ENCODE measurements around the gene ZFX.
"Not testable (repeated sequence)": the region's sequence is repeated elsewhere in the genome, so short reads cannot be mapped to it uniquely, and the experiment has no call there.

Gene ZFX

GRCh38 chrX:24153178-24153795, 3.8 kb downstream of the ZFX start:
- DNase-seq: peak; percentile 9

DNA sequence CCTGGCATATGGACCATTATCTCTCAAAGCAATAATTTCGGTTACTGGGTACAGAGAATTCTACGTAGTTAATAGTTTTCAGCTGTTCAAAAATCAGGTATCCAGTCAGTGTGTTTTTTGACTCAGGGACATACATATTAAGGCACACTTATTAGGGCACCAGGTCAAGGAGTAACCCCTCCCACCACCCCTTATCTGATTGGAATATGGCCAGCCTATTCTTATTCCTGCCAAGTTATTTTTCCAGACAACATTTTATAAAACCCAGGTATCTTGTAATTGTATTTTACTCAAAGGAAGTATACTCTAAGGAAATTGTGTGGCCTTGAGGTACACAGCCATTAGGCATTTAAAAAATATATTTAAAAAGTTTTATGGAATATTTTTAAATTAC, 4.3 kb downstream of the ZFX start:
- DNase-seq: no peak

DNA sequence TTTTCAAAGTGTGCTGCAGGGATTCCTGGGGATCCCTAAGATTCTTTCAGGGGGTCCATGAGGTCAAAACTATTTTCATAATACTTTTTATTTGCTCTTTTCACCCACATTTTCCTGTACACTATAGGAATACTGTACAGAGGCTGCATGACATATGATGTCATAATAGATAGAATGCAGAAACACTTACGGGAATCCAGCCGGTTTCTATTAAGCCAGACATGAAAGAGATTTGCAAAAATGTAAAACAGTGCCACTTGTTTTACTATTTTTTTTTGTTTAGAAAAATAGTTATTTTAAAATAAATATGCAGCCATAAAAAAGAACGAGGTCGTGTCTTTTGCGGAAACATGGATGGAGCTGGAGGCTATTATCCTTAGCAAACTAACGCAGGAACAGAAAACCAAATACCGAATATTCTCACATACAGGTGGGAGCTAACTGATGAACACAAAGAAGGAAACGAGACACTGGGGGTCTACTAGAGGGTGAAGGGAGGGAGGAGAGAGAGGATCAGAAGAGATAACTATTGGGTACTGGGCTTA, 5.0 kb downstream of the ZFX start:
- no peak for DNase-seq

- not testable (repeated sequence) for DNase-seq
These were observed 6.2 kb downstream of the ZFX start for GRCh38 chrX:24155747-24156146.

- DNase-seq: no peak
These were observed 6.6 kb downstream of the ZFX start for GRCh38 chrX:24156177-24156576.

GRCh38 chrX:24158881-24159280, 9.4 kb downstream of the ZFX start:
- DNase-seq: no peak

- no peak for DNase-seq
These were observed 16.5 kb downstream of the ZFX start for GRCh38 chrX:24166078-24166477.

DNA sequence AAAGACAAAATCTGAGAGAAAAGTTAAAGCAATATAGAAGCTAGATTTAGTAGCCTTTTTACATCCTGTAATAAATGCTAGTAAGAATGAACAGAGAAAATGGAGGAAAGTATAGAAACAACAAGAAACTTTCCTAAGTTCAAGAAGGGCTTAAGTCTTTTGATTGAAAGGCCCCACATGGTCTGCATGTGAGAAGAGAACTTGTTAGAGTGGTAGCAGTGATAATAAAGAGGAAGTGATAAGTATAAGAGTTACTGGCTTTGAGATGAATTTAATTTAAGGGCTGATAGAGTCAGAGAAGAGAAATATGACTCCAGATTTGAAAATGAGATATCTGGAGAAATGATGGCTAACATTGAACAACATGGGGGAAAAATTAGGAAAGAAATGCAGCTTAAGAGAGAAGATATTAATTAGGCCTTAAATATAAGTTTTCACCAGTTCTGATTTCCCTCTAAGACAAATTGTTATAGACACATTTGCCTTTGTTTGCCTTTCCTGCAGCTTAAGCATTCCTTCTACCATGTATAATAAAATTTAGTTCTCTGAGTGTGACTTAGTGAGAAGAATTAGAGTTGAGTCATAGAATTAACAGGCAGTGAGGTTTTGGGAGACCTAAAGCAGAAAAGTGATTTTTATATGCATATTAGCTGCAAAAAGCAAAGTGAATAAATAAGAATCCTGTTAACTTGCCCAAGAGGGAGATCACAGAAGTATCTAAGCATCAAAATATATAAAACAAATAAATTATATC, 18.4 kb downstream of the ZFX start:
- DNase-seq: no peak

DNA sequence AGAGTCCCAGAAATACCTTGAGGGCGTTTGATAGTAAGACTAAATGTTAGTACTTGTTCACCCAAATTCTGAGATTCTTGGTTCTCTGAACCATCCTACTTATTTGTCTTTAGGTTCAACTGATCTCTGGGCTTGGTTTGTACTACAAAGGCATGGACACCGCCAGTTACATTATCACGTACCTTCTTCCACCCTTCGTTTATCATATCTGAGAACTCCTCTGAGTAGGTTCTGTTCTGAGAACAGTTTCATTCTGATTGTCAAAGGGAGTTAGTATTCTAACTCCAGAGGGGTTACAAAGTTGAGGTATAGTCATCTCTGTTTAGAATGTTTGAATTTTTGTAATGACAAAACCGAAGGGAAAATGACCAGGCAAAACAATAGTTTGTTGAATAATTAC, 19.3 kb downstream of the ZFX start:
- no peak for DNase-seq

DNA sequence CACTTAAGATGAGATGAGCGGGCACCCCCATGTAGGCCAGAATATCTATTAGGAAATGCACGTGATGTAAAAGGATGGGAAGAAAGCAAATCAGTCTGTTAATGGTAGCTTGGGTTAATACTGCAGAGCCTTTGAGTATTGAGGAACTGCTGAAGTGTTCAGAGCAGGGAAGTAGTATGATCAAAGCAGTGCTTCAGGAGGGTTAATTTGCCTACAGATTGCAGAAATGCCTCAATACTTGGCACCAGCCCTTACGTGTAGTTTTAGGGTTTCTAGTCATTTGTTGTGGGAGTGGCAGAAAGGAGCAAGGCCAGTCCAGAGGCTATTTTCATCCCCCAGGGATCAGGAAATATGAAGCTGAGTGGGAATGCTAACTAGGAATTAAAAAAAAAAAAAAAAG, 19.7 kb downstream of the ZFX start:
- DNase-seq: no peak

- DNase-seq: no peak
These were observed 23.8 kb downstream of the ZFX start for GRCh38 chrX:24173115-24173847.

- DNase-seq: no peak
These were observed 25.7 kb downstream of the ZFX start for GRCh38 chrX:24175276-24175675.

GRCh38 chrX:24178441-24178840, 28.9 kb downstream of the ZFX start:
- no peak for DNase-seq

DNA sequence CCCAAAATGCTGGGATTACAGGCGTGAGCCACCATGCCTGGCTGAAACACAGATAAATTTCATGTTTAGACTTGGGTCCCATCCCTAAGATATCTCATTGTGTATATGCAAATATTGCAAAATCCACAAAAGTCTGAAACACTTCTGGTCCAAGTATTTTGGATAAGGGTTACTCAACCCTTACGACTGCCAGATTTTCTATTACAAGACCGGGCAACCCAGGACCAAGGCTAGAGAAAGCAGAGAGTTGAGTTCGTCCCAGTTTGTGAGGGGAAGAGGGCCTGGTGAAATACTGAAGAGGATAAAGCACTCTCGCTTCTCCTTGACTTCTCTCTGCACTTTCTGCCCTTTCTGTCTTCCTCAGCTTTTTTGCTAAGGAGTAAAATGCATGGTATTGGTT, 34.5 kb downstream of the ZFX start:
- no peak for DNase-seq

- no peak for DNase-seq
These were observed 37.0 kb downstream of the ZFX start for GRCh38 chrX:24186483-24186882.

- DNase-seq: no peak
These were observed 37.5 kb downstream of the ZFX start for GRCh38 chrX:24186986-24187385.

- no peak for DNase-seq
These were observed 40.0 kb downstream of the ZFX start for GRCh38 chrX:24189490-24189889.

DNA sequence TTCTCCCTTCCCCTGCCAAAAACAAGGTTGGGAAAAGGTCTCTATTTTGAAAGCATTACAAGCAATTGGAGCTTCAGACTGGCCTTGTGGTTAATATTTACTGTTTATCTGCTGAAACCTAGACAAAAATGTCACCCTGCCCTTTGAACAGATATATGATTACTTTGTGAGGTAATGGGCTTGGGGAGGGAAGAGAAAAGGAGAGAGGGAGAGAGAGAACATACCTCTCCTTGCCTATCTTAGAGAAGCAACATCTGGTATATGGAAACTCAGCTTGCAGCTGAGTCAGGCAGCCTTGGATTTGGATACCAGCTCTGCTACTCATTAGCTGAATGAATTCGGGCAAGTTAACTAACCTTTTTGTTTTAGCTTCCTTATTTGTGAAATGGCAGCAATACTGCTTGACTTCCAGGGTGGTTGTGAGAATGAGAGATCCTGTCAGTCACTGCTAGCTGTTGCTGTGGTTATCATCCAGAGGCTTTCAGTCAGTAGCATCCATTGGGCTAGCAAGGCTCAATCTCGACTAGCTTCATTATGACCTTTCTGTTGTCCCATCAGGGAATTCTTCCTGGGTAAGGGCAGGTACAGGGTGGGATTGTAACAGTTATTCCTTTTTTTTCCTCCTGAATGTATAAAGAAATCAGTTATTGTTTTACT, 41.1 kb downstream of the ZFX start:
- DNase-seq: no peak

DNA sequence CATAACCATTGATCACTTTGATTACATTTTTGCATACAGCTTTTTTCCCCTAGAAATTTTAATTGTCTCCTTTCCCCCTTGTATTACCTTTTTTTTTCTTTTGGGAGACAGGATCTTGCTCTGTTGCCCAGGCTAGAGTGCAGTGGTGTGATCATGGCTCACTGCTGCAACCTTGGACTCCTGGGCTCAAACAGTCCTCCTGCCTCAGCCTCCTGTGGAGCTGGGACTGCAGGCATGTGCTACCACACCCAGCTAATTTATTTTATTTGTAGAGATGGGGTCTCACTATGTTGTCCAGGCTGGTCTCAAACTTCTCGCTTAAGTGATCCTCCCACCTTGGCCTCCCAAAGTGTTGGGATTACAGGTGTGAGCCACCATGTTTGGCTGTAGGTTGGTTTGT, 47.0 kb downstream of the ZFX start:
- DNase-seq: no peak

- DNase-seq: no peak
These were observed 48.6 kb downstream of the ZFX start for GRCh38 chrX:24198101-24198500.

GRCh38 chrX:24200133-24200532, 50.6 kb downstream of the ZFX start:
- DNase-seq: no peak

DNA sequence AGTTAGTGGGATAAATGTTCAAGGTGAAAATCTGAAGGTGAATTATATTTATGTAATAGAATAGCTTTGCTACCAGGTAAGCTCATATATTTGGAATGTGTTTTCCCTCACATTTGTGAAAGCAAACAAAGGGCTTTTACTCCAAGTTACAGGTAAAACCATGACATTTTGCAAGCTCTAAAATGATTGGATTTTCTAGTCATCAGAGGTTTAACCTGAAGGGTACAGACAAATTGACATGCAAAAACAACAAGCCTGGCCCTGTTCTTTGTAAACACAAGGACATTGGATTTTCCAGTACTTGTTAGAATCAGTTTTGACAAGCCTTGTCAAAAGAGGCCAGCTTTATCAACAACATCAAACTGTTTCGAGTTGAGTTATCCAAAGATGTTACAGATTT, 51.7 kb downstream of the ZFX start:
- no peak for DNase-seq

DNA sequence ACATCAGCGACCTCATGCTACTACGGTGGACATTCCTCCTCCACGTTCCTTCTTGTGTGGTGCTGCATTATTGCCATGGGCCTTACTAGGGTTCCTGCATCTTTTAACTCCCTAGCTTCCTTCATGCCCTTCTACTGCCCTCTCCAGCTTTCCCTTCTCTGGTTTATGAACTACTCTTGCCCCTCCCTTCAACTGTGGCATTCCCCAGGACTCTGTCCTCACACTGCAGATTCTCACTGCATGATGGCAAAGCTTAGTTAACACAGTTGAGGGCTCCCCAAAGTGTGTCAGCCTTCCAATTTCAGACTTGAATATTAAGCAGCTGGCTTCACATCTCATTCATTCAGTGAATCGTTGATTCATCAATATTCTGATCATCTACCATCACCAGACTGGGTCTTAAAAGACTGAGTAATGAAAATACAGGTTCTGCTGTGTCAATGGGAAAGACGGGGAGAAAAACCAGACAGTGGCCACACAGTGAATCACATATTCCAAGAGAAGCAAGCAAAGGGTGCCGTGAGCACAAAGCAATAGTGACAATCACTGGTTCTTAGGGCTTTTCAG, 53.0 kb downstream of the ZFX start:
- DNase-seq: no peak

Data from effector CD4-positive, alpha-beta T cell (primary cell).